IPS-NIHi7 (cell line): Measurements from ENCODE around the gene CCDC78.
A peak's percentile ranks its signal among the peaks of the same experiment; 100 is the strongest.

Source experiments
- DNase-seq: peaks from one replicate; pipeline ENCODE4 v3.0.0; 2012; ENCODE audit warnings: mixed read lengths; ENCODE audit errors: extremely low spot score

Gene CCDC78

DNA sequence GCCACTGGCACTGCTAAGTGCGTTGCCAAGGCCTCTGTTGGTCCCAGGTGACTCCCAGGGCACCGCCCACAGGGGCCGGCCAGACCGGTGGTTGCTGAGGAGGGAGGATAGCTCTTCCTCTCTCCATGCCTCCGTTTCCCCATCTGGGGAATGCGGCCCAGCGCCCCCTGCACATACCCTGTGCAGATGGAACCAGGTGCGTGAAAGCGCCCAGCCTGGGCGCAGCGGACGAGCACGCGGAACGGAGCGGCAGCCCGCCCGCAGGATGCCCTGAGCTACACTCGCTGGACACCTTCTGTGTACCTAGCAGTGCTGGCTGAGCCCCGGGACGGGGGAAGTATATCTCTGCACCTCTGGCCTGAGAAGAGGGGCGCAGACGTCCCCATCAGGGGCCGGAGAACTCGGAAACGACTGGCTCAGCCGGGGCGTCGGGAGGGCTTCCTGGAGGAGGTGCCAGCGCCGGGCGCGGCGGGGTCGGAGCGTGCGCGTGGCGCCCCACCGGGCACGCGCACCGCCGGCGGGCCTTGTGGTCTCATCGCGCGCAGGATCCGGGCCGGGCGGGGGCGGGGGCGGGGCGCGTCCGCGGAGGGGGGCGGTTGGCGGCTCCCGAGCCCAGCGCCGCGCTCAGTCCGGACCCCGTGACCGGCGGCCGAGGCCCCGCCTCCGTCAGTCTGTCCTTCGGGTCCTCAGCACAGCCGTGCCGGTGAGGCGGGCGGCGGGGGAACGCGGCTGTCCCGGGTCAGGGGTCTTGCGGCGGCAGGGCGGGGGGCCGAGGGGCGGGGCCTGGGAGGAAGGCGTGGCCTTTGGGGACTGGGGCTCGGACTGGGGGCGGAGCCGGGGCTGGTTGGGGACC lies at the start of gene CCDC78, which contains the start of gene HAGHL:
CCDC78 (minus strand) TSS at position 6 of the 853 bp plus-strand sequence. CDS start 76 bp downstream, outside the sequence.
HAGHL (plus strand) TSS at position 669 of the 853 bp plus-strand sequence. CDS start 404 bp downstream, outside the sequence.
- peak; percentile 79 for DNase-seq

DNA sequence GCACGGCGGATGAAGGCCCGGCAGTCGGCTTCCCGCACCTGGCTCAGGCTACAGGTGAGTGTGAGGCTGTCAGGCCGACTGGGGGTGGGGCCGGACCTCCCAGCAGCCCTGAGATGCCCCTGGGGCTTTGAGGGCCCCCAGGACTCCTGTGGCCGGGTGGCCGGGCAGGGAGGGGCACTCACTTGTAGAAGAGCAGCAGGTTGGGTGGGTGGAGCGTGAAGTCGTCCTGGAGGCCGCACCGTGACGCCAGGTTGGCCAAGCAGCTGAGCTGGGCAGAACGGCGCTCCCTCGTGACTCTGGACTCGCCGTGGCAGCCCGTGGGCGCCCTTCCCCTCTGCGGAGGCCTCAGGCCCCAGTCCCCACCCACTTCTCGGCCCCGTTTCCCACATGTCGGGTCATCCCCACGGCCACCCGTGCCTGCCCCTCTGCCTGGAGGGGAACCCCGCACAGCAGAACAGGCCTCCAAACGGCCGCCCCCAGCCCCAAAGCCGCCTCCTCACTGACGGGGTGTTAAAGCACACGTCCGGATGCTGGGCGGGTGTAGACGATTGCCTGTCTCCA lies 49.1 kb upstream of the CCDC78 start:
- DNase-seq = no peak

DNA sequence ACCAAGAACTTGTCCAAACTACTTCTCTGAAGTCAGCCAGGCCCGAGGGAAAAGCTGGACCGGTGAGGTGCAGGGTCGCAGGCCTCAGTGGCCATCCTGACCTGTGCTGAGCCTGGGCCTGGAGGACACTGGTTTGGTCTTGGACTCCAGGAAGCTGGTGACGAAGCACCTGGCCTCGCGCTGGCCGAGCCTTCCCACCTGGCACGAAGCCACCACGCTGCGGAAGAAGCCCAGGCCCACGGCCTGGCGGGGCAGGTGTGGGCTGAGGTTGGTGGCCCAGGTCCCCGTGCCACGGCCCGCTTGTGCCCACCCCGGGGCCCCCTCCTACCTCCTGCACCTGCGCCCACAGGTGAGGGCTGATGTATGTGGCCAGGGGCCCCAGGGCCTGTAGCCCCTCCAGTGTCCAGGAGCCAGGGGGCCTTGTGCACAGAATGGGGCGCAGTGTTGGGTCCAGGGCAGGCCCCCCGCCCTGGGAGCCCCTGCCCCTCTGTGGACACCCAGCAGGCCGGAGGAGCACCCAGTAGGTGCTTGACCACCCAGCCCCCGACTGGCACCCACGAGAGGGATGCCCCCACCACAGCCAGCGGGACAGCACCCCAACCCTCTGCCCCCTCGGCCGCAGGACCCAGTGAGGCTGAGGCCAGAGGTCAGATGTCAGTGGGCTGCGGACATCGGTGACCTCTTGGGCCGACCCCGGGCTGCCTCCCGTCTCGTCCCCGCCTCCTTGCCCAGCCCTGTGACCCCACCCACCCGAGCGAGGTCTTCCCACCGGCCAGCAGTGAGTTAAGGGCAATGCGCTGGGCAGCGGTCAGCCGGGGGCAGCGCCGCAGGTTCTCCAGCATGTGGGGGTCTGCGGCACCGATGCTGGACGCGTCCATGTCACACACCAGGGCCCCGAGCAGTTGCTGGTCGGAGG lies 48.1 kb upstream of the CCDC78 start:
- no peak for DNase-seq

DNA sequence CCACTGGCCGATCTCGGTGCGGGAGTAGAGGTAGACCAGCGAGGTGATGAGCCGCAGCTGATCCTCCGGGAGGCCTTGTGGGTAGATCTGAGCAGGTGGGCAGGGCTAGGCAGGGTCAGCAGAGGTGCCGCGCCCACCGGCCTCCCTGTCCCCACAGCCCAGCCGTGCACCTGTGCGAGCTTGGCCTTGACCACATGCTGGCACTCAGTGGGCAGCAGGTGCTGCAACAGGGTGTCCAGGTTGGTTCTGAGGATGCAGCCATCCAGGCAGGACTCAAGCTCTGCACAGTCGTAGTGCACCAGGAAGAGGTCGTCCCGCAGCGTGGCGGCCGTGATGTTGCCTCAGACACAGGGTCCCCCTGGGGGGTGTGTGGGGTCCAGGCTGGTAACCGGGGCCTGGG lies 46.7 kb upstream of the CCDC78 start:
- DNase-seq = no peak

DNA sequence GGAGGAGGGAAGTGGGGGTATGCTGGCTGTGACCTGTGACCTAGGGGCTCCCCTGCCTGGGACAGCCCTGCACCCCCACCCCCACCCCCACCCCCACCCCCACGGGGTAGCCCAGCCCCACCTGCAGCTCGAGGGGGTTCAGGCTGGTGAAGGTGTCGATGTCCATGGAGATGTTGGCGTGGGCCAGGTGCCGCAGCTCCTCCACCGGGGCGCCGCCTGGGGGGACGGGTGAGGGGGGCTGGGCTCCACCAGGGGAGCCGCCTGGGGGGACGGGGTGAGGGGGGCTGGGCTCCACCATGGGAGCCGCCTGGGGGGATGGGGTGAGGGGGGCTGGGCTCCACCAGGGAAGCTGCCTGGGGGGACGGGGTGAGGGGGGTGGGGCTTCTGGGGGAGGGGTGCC lies 44.2 kb upstream of the CCDC78 start:
- DNase-seq = no peak

GRCh38 chr16:769934-770333 lies 43.7 kb upstream of the CCDC78 start:
- no peak for DNase-seq

DNA sequence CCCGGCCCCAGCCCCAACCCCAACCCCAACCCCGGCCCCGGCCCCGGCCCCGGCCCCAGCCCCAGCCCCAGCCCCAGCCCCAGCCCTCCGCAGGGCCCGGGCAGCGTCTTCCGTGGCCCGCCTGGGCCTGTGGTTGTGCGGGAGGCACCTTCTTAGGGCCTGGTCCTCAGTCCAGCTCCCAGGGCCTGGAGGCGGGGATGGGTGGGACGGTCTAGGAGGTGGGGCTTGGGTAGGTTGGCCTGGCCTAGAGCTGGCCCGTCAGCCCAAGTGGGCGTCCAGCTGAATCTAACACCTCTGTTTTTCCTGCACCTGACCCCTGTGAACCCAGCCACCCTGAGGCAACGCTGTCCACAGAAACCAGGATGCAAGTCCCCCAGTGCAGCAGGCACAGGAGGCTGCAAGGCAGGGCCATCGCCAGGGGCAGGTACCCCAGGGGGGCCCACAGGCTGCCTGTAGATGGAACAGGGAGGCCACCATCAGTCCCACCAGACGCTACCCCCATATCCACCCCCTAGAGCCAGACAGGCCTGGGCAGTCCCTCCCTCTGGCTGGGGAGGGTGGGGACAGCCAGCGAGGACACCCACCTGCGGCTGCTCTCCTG lies 43.0 kb upstream of the CCDC78 start:
- no peak for DNase-seq

- no peak for DNase-seq
Observed at GRCh38 chr16:768428-768827, 42.2 kb upstream of the CCDC78 start.

- no peak for DNase-seq
Observed at GRCh38 chr16:767743-768235, 41.5 kb upstream of the CCDC78 start.

DNA sequence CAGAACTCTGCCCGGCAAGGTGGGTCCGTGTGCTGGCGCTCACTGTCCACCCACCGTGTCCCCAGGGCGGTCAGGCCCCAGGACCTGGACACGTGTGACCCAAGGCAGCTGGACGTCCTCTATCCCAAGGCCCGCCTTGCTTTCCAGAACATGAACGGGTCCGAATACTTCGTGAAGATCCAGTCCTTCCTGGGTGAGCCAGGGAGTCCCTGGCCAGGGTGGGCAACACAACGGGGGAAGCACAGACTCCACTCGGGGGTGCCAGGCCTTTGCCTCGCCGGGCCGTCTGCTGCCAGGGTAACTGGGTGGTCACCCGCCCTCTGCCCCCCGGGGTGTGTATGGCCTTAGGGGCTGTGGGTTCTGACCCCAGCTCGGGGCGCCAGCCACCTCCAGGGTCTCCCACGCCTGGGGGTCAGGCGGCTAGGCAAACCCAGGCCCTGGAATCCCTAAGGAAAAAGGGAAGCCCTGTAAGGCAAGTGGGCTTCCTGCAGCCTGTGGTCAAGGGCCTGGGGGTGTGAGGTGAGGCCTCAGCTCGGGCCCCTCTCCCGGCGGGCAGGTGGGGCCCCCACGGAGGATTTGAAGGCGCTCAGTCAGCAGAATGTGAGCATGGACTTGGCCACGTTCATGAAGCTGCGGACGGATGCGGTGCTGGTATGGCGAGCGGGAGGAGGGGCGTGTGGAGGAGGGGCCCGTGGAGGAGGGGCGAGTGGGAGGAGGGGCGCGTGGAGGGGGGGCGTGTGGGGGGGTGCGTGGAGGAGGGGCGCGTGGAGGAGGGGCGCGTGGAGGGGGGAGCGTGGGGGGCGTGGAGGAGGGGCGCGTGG lies 40.8 kb upstream of the CCDC78 start:
- no peak for DNase-seq

DNA sequence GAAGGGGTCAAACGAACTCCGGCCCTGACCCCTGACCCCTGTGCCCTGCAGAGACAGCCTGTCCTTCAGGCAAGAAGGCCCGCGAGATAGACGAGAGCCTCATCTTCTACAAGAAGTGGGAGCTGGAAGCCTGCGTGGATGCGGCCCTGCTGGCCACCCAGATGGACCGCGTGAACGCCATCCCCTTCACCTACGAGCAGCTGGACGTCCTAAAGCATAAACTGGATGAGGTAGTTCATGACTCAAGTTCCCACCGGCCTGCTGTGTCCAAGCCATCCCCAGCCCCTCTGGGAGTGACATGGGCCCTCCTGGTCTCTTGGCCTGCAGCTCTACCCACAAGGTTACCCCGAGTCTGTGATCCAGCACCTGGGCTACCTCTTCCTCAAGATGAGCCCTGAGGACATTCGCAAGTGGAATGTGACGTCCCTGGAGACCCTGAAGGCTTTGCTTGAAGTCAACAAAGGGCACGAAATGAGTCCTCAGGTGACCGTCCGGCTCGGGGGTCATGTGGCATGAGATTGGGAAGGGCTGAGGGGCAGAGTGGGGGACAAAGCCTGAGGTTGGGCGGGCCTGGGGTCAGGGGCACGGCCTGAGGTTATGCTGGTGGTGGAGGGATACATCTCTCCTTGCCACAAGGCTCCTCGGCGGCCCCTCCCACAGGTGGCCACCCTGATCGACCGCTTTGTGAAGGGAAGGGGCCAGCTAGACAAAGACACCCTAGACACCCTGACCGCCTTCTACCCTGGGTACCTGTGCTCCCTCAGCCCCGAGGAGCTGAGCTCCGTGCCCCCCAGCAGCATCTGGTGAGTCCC lies 40.0 kb upstream of the CCDC78 start:
- no peak for DNase-seq

DNA sequence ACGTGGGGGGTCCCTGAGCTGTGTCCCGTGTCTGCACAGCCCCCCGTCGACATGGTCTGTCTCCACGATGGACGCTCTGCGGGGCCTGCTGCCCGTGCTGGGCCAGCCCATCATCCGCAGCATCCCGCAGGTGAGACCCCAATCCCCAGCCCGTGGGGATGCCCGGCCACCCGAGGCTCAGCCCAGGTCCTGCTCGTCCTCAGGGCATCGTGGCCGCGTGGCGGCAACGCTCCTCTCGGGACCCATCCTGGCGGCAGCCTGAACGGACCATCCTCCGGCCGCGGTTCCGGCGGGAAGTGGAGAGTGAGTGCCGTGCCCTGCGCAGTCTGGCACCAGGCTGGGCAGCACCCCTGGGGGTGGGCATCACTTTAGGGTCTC lies 39.2 kb upstream of the CCDC78 start:
- no peak for DNase-seq

DNA sequence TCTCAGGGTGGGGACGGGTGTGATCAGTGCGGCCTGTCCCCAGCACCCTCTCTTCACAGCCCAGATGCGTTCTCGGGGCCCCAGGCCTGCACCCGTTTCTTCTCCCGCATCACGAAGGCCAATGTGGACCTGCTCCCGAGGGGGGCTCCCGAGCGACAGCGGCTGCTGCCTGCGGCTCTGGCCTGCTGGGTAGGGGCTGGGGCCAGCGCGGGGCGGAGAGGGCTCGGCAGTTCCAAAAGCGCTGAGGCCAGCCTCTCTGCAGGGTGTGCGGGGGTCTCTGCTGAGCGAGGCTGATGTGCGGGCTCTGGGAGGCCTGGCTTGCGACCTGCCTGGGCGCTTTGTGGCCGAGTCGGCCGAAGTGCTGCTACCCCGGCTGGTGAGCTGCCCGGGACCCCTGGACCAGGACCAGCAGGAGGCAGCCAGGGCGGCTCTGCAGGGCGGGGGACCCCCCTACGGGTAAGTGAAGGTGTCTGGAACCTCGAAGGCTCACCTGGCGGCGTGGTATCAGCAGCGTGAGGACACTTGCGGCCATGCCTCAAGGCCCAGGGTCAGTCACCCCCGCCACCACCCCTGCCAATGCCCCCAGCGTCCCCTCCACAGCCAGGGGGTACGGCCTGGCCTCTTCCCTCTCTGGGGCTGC lies 38.7 kb upstream of the CCDC78 start:
- DNase-seq = no peak

DNA sequence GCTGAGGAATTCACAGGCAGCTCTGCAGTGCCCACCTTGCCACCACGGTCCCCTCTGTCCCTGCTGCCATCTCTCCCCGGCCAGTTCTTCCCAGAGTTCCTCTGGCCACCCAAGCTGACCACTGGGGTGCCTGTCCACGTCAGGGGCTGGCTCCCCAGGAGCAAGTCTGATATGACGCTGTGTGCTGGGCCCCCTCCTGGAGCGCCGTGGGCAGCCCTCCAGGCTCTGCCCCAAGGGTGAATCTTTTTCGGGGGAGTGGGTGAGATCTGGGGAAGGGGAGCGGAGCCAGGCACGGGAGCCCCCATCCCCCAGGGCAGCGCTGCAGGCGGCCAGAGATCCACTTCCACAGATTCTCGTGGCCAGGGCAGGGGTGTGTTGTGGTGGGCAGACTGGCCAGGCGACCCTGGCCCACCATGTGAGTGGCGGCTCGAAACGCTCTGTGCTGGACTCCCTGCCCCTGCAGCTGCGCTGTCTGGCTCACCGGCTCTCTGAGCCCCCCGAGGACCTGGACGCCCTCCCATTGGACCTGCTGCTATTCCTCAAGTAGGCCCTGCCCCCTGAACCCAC lies 38.0 kb upstream of the CCDC78 start:
- no peak for DNase-seq

DNA sequence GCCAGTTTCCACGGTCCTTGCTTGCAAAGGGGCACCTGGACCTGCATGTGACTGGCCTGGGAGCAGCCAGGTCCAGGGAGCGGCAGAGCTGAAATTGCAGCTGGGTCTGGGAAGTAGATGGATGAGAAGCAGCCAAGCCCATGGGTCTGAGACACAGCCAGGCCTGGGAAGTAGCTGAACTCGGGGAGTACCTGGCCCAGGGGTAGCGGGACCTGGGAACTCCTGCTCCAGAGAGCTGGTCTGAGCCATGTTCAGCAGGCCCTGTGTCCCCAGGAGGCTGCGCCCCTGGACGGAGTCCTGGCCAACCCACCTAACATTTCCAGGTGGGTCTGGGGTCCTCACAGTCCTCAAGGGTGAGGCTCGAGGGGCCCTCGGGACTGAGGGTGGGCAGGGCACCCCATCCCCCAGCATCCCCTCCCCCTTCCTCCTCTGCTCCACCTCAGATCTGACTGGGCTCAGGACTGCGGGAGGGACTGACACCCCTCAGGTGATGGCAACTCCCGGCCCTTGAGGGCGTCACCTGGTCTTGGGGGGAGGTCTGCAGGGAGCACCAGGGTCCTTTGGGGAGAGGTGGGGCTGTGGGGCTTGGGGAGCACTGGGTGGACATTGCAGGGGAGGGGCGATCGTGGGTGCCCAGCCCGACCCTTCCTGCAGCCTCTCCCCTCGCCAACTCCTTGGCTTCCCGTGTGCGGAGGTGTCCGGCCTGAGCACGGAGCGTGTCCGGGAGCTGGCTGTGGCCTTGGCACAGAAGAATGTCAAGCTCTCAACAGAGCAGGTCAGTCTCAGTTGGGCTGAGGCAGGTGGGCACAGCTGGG lies 37.3 kb upstream of the CCDC78 start:
- no peak for DNase-seq

- DNase-seq = no peak
Observed at GRCh38 chr16:762595-763268, 36.5 kb upstream of the CCDC78 start.

DNA sequence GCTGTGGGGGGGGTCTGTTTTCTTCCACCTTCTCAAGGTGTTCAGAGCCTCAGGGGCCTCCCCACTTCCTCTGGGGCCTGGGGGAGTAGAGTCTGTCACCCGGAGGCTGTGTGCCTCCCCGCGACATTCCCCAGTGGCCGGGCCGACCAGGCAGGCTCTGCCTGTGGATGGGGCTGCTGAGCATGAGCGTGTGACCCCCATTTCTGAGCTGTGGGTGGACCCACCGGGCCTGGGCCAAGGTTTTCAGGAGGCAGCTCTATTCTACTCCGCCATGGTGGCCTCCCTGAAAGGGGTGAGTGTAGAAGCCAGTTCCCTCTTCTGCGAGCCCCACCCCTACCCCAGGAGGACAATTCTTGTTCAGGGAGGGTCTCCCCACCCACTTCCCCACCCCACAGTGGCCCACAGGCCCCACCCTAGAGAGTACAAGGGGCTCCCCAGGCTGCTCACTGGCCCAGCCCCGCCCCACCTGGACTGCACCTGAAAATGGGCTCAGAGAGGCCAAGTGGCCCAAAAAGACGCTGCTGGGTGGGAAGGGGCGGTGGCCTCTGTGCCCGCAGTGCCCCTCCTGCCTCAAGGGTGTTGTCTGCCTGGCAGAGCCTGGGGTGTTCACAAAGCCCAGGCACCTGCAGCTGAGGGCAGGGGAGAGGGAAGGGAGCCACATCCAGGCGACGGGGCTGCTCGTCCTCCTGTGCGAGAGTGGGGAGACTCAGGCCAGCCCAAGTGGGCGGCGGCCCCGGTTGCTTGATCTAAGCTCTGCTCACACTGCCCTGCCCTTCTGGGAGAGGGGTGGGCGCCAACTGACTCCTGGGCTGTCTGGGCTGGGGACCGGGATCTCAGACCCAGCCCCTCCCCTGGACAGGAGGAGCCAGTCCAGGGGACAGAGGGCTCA lies 35.6 kb upstream of the CCDC78 start:
- no peak for DNase-seq
